GM19467 (cell line): Measurements from ENCODE around the gene ITGB3.

Source experiments
- ATAC-seq: cut with Tn5 transposase; IDR thresholded peaks from one replicate; pipeline ENCODE4 v1.9.1; 2021; ENCODE audit warnings: mild to moderate bottlenecking, moderate library complexity; ENCODE audit not compliant: unreplicated experiment

ITGB3 gene

GRCh38 chr17:47274319-47275069 is 20.9 kb downstream of the ITGB3 start:
- ATAC-seq = no peak

- no peak for ATAC-seq
These were observed 21.8 kb downstream of the ITGB3 start for GRCh38 chr17:47275245-47275984.

- no peak for ATAC-seq
These were observed 22.8 kb downstream of the ITGB3 start for GRCh38 chr17:47276444-47276843.

- ATAC-seq = no peak
These were observed 23.2 kb downstream of the ITGB3 start for GRCh38 chr17:47276868-47277267.

GRCh38 chr17:47277921-47278320 is 24.3 kb downstream of the ITGB3 start:
- ATAC-seq = no peak

GRCh38 chr17:47278561-47278960 is 24.9 kb downstream of the ITGB3 start:
- no peak for ATAC-seq

GRCh38 chr17:47279062-47279801 is 25.6 kb downstream of the ITGB3 start:
- ATAC-seq = peak; percentile 66

- ATAC-seq = no peak
These were observed 26.6 kb downstream of the ITGB3 start for GRCh38 chr17:47280072-47280811.

- ATAC-seq = no peak
These were observed 27.6 kb downstream of the ITGB3 start for GRCh38 chr17:47281216-47281615.

GRCh38 chr17:47285003-47285402 is 31.4 kb downstream of the ITGB3 start:
- ATAC-seq = no peak

- no peak for ATAC-seq
These were observed 32.7 kb downstream of the ITGB3 start for GRCh38 chr17:47286198-47286914.

GRCh38 chr17:47287068-47287467 is 33.4 kb downstream of the ITGB3 start:
- ATAC-seq = no peak

GRCh38 chr17:47287639-47288038 is 34.0 kb downstream of the ITGB3 start:
- no peak for ATAC-seq

GRCh38 chr17:47288531-47289116 is 35.0 kb downstream of the ITGB3 start:
- no peak for ATAC-seq

- ATAC-seq = no peak
These were observed 35.7 kb downstream of the ITGB3 start for GRCh38 chr17:47289302-47289701.

- no peak for ATAC-seq
These were observed 37.2 kb downstream of the ITGB3 start for GRCh38 chr17:47290870-47291241.

GRCh38 chr17:47291242-47291873 is 37.7 kb downstream of the ITGB3 start:
- ATAC-seq = no peak

GRCh38 chr17:47292206-47292605 is 38.6 kb downstream of the ITGB3 start:
- ATAC-seq = no peak

- no peak for ATAC-seq
These were observed 41.6 kb downstream of the ITGB3 start for GRCh38 chr17:47295037-47295873.
